IMR-90 (cell line): ENCODE measurements around the gene HNRNPAB. TPM values are rescaled to one million over a fixed set of nuclear protein-coding genes. Genes with fewer than 3 reads are reported as not detected.

Experiments used
- ATAC-seq: fragments of 200-7000 bp; cut with Tn5 transposase; 2 replicates; pipeline ENCODE4 v1.9.1; 2020; ENCODE audit warnings: low read depth, mild to moderate bottlenecking, moderate library complexity
- BruUV-seq: library from RNA; stranded (reverse); fragments of 400-500 nt; replicated peaks from 2 replicates; lab custom pipeline; 2021; lab: Mats Ljungman, UMichigan
- CTCF ChIA-PET: fragments of 300-600 bp; formaldehyde crosslinking; extraction: SDS; loops from one replicate; lab custom pipeline; 2021; ENCODE audit warnings: antibody characterized with exemption; lab: Yijun Ruan, JAX
- POLR2A ChIA-PET: fragments of 300-600 bp; sonication (Branson Sonifier 250); formaldehyde crosslinking; loops from one replicate; lab custom pipeline; 2022; ENCODE audit warnings: antibody characterized with exemption; ENCODE audit not compliant: unreplicated experiment; lab: Charles Lee
- DNase-seq: peaks from one replicate; pipeline ENCODE4 v3.0.0; 2013
- H2AFZ ChIP-seq: replicated peaks from 2 replicates; pipeline ENCODE3; 2013; ENCODE audit warnings: low read length, mild to moderate bottlenecking; ENCODE audit not compliant: poor library complexity
- H2AK5ac ChIP-seq: 2 replicates; pipeline ENCODE4 v1.6.1; 2013; ENCODE audit warnings: low read depth, low read length, inconsistent platforms
- H2AK9ac ChIP-seq: replicated peaks from 2 replicates; pipeline ENCODE3; 2013; ENCODE audit warnings: mild to moderate bottlenecking, low read depth, low read length, moderate library complexity; ENCODE audit not compliant: poor library complexity
- H2BK120ac ChIP-seq: 2 replicates; pipeline ENCODE4 v1.6.1; 2013; ENCODE audit warnings: low read depth, low read length, inconsistent platforms
- H2BK15ac ChIP-seq: 3 replicates; pipeline ENCODE4 v1.6.1; 2013; ENCODE audit warnings: low read depth, low read length, inconsistent platforms
- H2BK20ac ChIP-seq: 2 replicates; pipeline ENCODE4 v1.6.1; 2013; ENCODE audit warnings: low read depth, mild to moderate bottlenecking, inconsistent platforms, low read length, moderate library complexity
- H2BK5ac ChIP-seq: 2 replicates; pipeline ENCODE4 v1.6.1; 2013; ENCODE audit warnings: mild to moderate bottlenecking, low read depth, low read length, inconsistent platforms; ENCODE audit not compliant: poor library complexity, severe bottlenecking
- H3K14ac ChIP-seq: replicated peaks from 2 replicates; pipeline ENCODE4 v1.6.1; 2013; ENCODE audit warnings: low read depth, low read length, inconsistent platforms
- H3K18ac ChIP-seq: 2 replicates; pipeline ENCODE4 v1.6.1; 2013; ENCODE audit warnings: low read depth, low read length, control low read depth
- H3K23ac ChIP-seq: 2 replicates; pipeline ENCODE4 v1.6.1; 2013; ENCODE audit warnings: low read depth, low read length, inconsistent platforms
- H3K27ac ChIP-seq: 2 replicates; pipeline ENCODE4 v1.5.1; 2013; ENCODE audit warnings: mild to moderate bottlenecking, control low read depth, low read length; ENCODE audit not compliant: insufficient read depth
- H3K27me3 ChIP-seq: 2 replicates; pipeline ENCODE4 v1.6.1; 2013; ENCODE audit warnings: low read length; ENCODE audit not compliant: control insufficient read depth, insufficient read depth
- H3K36me3 ChIP-seq: 2 replicates; pipeline ENCODE4 v1.6.1; 2013; ENCODE audit warnings: low read length, mixed read lengths; ENCODE audit not compliant: control insufficient read depth, insufficient read depth
- H3K4ac ChIP-seq: 2 replicates; pipeline ENCODE4 v1.6.1; 2013; ENCODE audit warnings: low read depth, low read length, inconsistent platforms
- H3K4me1 ChIP-seq: 2 replicates; pipeline ENCODE4 v1.6.1; 2013; ENCODE audit warnings: low read length, mixed read lengths; ENCODE audit not compliant: control insufficient read depth, insufficient read depth
- H3K4me2 ChIP-seq: 2 replicates; pipeline ENCODE4 v1.6.1; 2013; ENCODE audit warnings: low read depth, mild to moderate bottlenecking, control low read depth, low read length, moderate library complexity
- H3K4me3 ChIP-seq: 2 replicates; pipeline ENCODE4 v1.5.1; 2013; ENCODE audit warnings: low read depth, mild to moderate bottlenecking, control low read depth, low read length, moderate library complexity; ENCODE audit not compliant: insufficient read depth
- H3K56ac ChIP-seq: 2 replicates; pipeline ENCODE4 v1.6.1; 2013; ENCODE audit warnings: low read length, inconsistent platforms; ENCODE audit not compliant: insufficient read depth; ENCODE audit errors: extremely low read depth
- H3K79me1 ChIP-seq, 2 experiments: 2 replicates each; pipeline ENCODE4 v1.6.1; 2013; ENCODE audit warnings: low read length in 2 of 2, inconsistent platforms in 1 of 2, low read depth in 1 of 2
- H3K9ac ChIP-seq: 2 replicates; pipeline ENCODE4 v1.6.1; 2013; ENCODE audit warnings: low read depth, low read length, control low read depth
- H3K9me1 ChIP-seq: 2 replicates; pipeline ENCODE4 v1.6.1; 2013; ENCODE audit warnings: low read length, inconsistent platforms; ENCODE audit not compliant: insufficient read depth
- H3K9me3 ChIP-seq: 2 replicates; pipeline ENCODE4 v1.6.1; 2013; ENCODE audit warnings: low read length; ENCODE audit not compliant: control insufficient read depth, insufficient read depth
- H4K20me1 ChIP-seq: 2 replicates; pipeline ENCODE4 v1.6.1; 2013; ENCODE audit warnings: low read length, inconsistent platforms; ENCODE audit not compliant: insufficient read depth
- H4K5ac ChIP-seq: 2 replicates; pipeline ENCODE4 v1.6.1; 2013; ENCODE audit warnings: mild to moderate bottlenecking, low read depth, low read length, control low read depth
- H4K8ac ChIP-seq, 2 experiments: 2 replicates each; pipeline ENCODE4 v1.6.1; 2013; ENCODE audit warnings: low read depth in 2 of 2, low read length in 2 of 2, control low read depth in 1 of 2, inconsistent platforms in 1 of 2
- H4K91ac ChIP-seq: 2 replicates; pipeline ENCODE4 v1.6.1; 2013; ENCODE audit warnings: low read depth, low read length, inconsistent platforms; ENCODE audit not compliant: insufficient read depth
- BHLHE40 ChIP-seq: fragments of 150-350 bp; IDR thresholded peaks from 2 replicates; pipeline ENCODE4 v1.6.1; 2016; ENCODE audit warnings: mild to moderate bottlenecking, low read depth, low read length
- CEBPB ChIP-seq: IDR thresholded peaks from 2 replicates; pipeline ENCODE4 v1.6.1; 2012; ENCODE audit warnings: low read depth, low read length, improper control_type of control experiment
- CHD1 ChIP-seq: IDR thresholded peaks from 2 replicates; pipeline ENCODE4 v1.6.1; 2012; ENCODE audit warnings: low read depth, low read length, improper control_type of control experiment
- ELK1 ChIP-seq: fragments of 150-350 bp; IDR thresholded peaks from 2 replicates; pipeline ENCODE4 v1.6.1; 2016; ENCODE audit warnings: low read depth, mild to moderate bottlenecking, low read length, moderate library complexity, borderline replicate concordance
- FOS ChIP-seq: fragments of 150-350 bp; IDR thresholded peaks from 2 replicates; pipeline ENCODE4 v1.6.1; 2016; ENCODE audit warnings: low read depth, low read length
- MAFK ChIP-seq: IDR thresholded peaks from 2 replicates; pipeline ENCODE4 v1.6.1; 2012; ENCODE audit warnings: low read depth, low read length, improper control_type of control experiment
- MAZ ChIP-seq: IDR thresholded peaks from 2 replicates; pipeline ENCODE4 v1.6.1; 2012; ENCODE audit warnings: low read depth, mild to moderate bottlenecking, low read length, improper control_type of control experiment, moderate library complexity, borderline replicate concordance
- MXI1 ChIP-seq: IDR thresholded peaks from 2 replicates; pipeline ENCODE4 v1.6.1; 2012; ENCODE audit warnings: low read depth, mild to moderate bottlenecking, low read length, moderate library complexity, borderline replicate concordance
- NFE2L2 ChIP-seq: fragments of 150-350 bp; IDR thresholded peaks from 2 replicates; pipeline ENCODE4 v1.6.1; 2016; ENCODE audit warnings: low read depth, mild to moderate bottlenecking, low read length
- POLR2A ChIP-seq: IDR thresholded peaks from 2 replicates; pipeline ENCODE4 v1.6.1; 2012; ENCODE audit warnings: mild to moderate bottlenecking, low read depth, low read length
- RAD21 ChIP-seq: IDR thresholded peaks from 2 replicates; pipeline ENCODE4 v1.6.1; 2012; ENCODE audit warnings: low read length, improper control_type of control experiment
- RCOR1 ChIP-seq: IDR thresholded peaks from 2 replicates; pipeline ENCODE4 v1.6.1; 2012; ENCODE audit warnings: mild to moderate bottlenecking, low read length, improper control_type of control experiment; ENCODE audit not compliant: insufficient replicate concordance
- RFX5 ChIP-seq: IDR thresholded peaks from 2 replicates; pipeline ENCODE4 v1.8.0; 2012; ENCODE audit warnings: low read depth, mild to moderate bottlenecking, low read length, moderate library complexity
- SMC3 ChIP-seq: fragments of 150-350 bp; IDR thresholded peaks from 2 replicates; pipeline ENCODE4 v1.6.1; 2016; ENCODE audit warnings: low read depth, mild to moderate bottlenecking, antibody characterized with exemption, low read length, moderate library complexity
- WGBS, 2 experiments: methylation state at CpG; one replicate each; pipeline versions ENCODE4 v1.1.5 to v1.1.7; 2013; ENCODE audit warnings: missing lambda C conversion rate in 2 of 2; ENCODE audit not compliant: insufficient read length in 1 of 2; ENCODE audit errors: extremely low coverage in 2 of 2; 5-methylcytosine and 5-hydroxymethylcytosine counted together
- dilution Hi-C: fragments of 300-500 bp; cut with HindIII; formaldehyde crosslinking; loops from one replicate; pipeline ENCODE4 v1.14.3; 2018; ENCODE audit warnings: low sequenced_read_pairs; ENCODE audit not compliant: unreplicated experiment
- in situ Hi-C: fragments of 300-500 bp; cut with MboI; formaldehyde crosslinking; loops from 3 replicates; pipeline ENCODE4 v1.14.3; 2019; ENCODE audit warnings: low sequenced_read_pairs, inconsistent platforms, mixed read lengths
- intact Hi-C: fragments of 100-400 bp; cut with micrococcal nuclease; formaldehyde crosslinking; loops from 2 replicates; pipeline ENCODE4 v1.10.0; 2022
- polyA plus RNA-seq, 3 experiments: library from polyadenylated mRNA; depleted of rRNA; stranded (reverse); fragments of >200 nt; gene quantifications; 2 replicates each; pipeline ENCODE4 v1.2.3, GENCODE V29; 2012; ENCODE audit warnings: low replicate concordance in 1 of 3
- total RNA-seq: library from RNA; depleted of rRNA; stranded (reverse); fragments of >200 nt; gene quantifications from 2 replicates; pipeline ENCODE4 v1.2.3, GENCODE V29; 2012
- TF ChIP-seq, protein P1 (sequence below): conservative IDR thresholded peaks from 2 replicates; pipeline ENCODE4 v1.5.1; 2012; ENCODE audit warnings: mild to moderate bottlenecking, low read depth, low read length, improper control_type of control experiment
- TF ChIP-seq, protein P2 (sequence below): fragments of 150-350 bp; IDR thresholded peaks from 2 replicates; pipeline ENCODE4 v1.6.1; 2017; ENCODE audit warnings: mild to moderate bottlenecking, antibody characterized with exemption, low read length, low read depth

HNRNPAB gene
- total and polyA plus RNA-seq, 2 of the 4 experiments (the other 2 are of a cell fraction): 32.1 to 128 TPM

DNA sequence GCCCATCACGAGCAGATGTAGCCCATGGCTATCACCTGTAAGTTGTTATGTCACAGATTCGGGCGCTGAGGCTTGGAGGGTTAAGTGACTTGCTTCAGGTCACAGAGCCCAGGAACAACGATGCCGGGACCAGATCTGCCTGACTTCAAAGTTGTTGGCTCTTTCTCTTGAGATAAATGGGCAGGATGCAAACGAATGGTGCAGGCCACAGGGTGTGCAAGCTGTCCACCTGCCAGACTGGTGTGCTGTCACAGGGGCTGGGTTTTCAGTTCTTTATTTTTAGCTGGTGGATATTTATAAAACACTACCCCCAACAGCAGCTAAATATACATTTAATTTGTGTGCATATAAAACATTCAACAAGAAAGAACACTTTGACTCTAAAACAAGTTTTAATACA, 45.9 kb downstream of the HNRNPAB start:
- Histone ChIP-seq H3K56ac (no peak overlapping the region), H3K9ac (no peak overlapping the region), H3K9me1 (no peaks in the 10 kb centered on the region), H2BK5ac (no peak overlapping the region), H4K20me1 (no peaks in the 10 kb centered on the region), H4K91ac (no peak overlapping the region), H2BK15ac (no peak overlapping the region), H3K4me2 (no peak overlapping the region), H2AK5ac (no peak overlapping the region), H2AFZ (no peak overlapping the region), H3K36me3 (no peaks in the 10 kb centered on the region), H3K4me1 (no peaks in the 10 kb centered on the region), H3K79me1 (no peaks in the 10 kb centered on the region), H3K18ac (no peak overlapping the region), H2AK9ac (no peak overlapping the region), H3K4ac (no peak overlapping the region), H3K27me3 (peaks cover 5% of the 10 kb centered on the region; the same call in 1 of the 2 replicates), H3K27ac (no peak overlapping the region), H3K4me3 (no peak overlapping the region), H2BK120ac (no peak overlapping the region), H4K5ac (no peak overlapping the region), H3K14ac (no peak overlapping the region), H4K8ac (no peak overlapping the region), H3K9me3 (no peaks in the 10 kb centered on the region), H2BK20ac (no peak overlapping the region), H3K23ac (no peak overlapping the region)
- no CpG with 5 or more reads among the region's 6 CpGs for WGBS, 2 experiments
- in situ Hi-C loops: no loop called here
- ChIA-PET POLR2A (no interaction called here), CTCF (no interaction called here)
- no peak for ATAC-seq
- intact Hi-C loops: no loop called here
- TF ChIP-seq BHLHE40: no peak
- no peak for TF ChIP-seq ELK1
- TF ChIP-seq NFE2L2: no peak
- TF ChIP-seq MAFK: no peak
- TF ChIP-seq MXI1: no peak
- no peak for TF ChIP-seq RCOR1
- TF ChIP-seq RFX5: no peak
- TF ChIP-seq CEBPB: no peak
- no peak for TF ChIP-seq FOS
- no peak for TF ChIP-seq CHD1
- no peak for TF ChIP-seq SMC3
- TF ChIP-seq, protein P1, sequence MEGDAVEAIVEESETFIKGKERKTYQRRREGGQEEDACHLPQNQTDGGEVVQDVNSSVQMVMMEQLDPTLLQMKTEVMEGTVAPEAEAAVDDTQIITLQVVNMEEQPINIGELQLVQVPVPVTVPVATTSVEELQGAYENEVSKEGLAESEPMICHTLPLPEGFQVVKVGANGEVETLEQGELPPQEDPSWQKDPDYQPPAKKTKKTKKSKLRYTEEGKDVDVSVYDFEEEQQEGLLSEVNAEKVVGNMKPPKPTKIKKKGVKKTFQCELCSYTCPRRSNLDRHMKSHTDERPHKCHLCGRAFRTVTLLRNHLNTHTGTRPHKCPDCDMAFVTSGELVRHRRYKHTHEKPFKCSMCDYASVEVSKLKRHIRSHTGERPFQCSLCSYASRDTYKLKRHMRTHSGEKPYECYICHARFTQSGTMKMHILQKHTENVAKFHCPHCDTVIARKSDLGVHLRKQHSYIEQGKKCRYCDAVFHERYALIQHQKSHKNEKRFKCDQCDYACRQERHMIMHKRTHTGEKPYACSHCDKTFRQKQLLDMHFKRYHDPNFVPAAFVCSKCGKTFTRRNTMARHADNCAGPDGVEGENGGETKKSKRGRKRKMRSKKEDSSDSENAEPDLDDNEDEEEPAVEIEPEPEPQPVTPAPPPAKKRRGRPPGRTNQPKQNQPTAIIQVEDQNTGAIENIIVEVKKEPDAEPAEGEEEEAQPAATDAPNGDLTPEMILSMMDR: no peak
- TF ChIP-seq, protein P2, sequence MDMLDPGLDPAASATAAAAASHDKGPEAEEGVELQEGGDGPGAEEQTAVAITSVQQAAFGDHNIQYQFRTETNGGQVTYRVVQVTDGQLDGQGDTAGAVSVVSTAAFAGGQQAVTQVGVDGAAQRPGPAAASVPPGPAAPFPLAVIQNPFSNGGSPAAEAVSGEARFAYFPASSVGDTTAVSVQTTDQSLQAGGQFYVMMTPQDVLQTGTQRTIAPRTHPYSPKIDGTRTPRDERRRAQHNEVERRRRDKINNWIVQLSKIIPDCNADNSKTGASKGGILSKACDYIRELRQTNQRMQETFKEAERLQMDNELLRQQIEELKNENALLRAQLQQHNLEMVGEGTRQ: no peak
- no peak for TF ChIP-seq POLR2A
- TF ChIP-seq MAZ: no peak
- no peak for TF ChIP-seq RAD21
- no peak for DNase-seq
- no TSS peak for BruUV-seq
- dilution Hi-C loops: no loop called here
